Stimulated activated CD4-positive, alpha-beta T cell treated with anti-CD3 and anti-CD28 coated beads, Interleukin-4, amount 100 ng/mL, for 4 hours (primary cell): Measurements from ENCODE around the gene ZNF764.
"Not testable (repeated sequence)": the region's sequence is repeated elsewhere in the genome, so short reads cannot be mapped to it uniquely, and the experiment has no call there.

Experiments used
- DNase-seq, 2 experiments: peaks; one replicate each; pipeline ENCODE4 v3.0.0-alpha.2; 2020

Gene ZNF764

GRCh38 chr16:30557957-30558788, at the start of gene ZNF764:
Gene ZNF764 (minus strand): TSS chr16:30558374. CDS start chr16:30558182, 192 bp downstream.
- peak; percentile 91 to 99 for DNase-seq

- DNase-seq = no peak
These were observed 47.8 kb upstream of the ZNF764 start for GRCh38 chr16:30606004-30606403.

- DNase-seq = no peak
These were observed 47.0 kb upstream of the ZNF764 start for GRCh38 chr16:30605158-30605557.

- DNase-seq = no peak
These were observed 46.3 kb upstream of the ZNF764 start for GRCh38 chr16:30604316-30604947.

- no peak for DNase-seq
These were observed 45.8 kb upstream of the ZNF764 start for GRCh38 chr16:30603945-30604315.

GRCh38 chr16:30602616-30603277, 44.6 kb upstream of the ZNF764 start:
- DNase-seq = no peak

GRCh38 chr16:30601966-30602365, 43.8 kb upstream of the ZNF764 start:
- no peak for DNase-seq

- DNase-seq = no peak
These were observed 42.8 kb upstream of the ZNF764 start for GRCh38 chr16:30600929-30601328.

GRCh38 chr16:30600215-30600614, 42.0 kb upstream of the ZNF764 start:
- DNase-seq = no peak

- no peak for DNase-seq
These were observed 34.7 kb upstream of the ZNF764 start for GRCh38 chr16:30592871-30593270.

- not testable (repeated sequence) for DNase-seq
These were observed 32.7 kb upstream of the ZNF764 start for GRCh38 chr16:30590869-30591268.

GRCh38 chr16:30589582-30589981, 31.4 kb upstream of the ZNF764 start:
- DNase-seq = not testable (repeated sequence)

- no peak for DNase-seq
These were observed 30.5 kb upstream of the ZNF764 start for GRCh38 chr16:30588651-30589050.

- DNase-seq = peak; percentile 77 to 93
These were observed 27.4 kb upstream of the ZNF764 start, which contains the start of gene ZNF785 for GRCh38 chr16:30585400-30586191. Gene ZNF785 (minus strand): TSS chr16:30585697. CDS start chr16:30585611, 86 bp downstream.

- DNase-seq = peak in 1 of 2 experiments; percentile 15
These were observed 26.8 kb upstream of the ZNF764 start for GRCh38 chr16:30585022-30585399.

GRCh38 chr16:30582611-30583340, 24.6 kb upstream of the ZNF764 start:
- no peak for DNase-seq

- DNase-seq = no peak
These were observed 23.3 kb upstream of the ZNF764 start for GRCh38 chr16:30581457-30581856.

- no peak for DNase-seq
These were observed 16.5 kb upstream of the ZNF764 start for GRCh38 chr16:30574678-30575077.

- peak; percentile 85 to 97 for DNase-seq
These were observed 13.5 kb upstream of the ZNF764 start, which contains the start of gene ZNF688 for GRCh38 chr16:30571445-30572322. Gene ZNF688 (minus strand): TSS chr16:30571714. CDS start chr16:30571629, 85 bp downstream.

GRCh38 chr16:30570636-30571444, 12.7 kb upstream of the ZNF764 start:
- DNase-seq = no peak
